ENCODE measurements around the gene USP24. TPM values are rescaled to one million over a fixed set of nuclear protein-coding genes. Genes with fewer than 3 reads are reported as not detected.

Gene USP24
- total RNA-seq, 1 donor from 2014 or later: 50.5 TPM

DNA sequence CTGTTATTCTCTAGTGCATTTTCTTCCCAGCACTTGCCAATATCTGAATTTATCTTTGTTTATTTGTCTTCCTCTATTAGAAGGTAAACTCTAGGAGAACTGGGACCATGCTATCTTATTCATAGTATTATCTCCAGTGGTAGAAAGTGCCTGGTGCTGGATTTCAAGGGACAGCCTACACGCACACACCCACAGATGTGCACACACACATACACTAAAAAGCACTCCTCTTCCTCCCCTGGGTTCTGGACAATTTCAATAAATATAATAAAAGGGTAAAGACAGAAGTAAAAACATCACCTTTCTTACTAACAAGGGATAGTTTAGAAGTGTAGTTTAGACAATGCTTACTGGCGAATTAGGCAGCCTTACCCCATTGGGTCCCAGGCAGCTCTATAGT is 28.5 kb upstream of the USP24 start:
- Histone ChIP-seq H3K4me1 (peaks cover 10% of the 10 kb centered on the region), H3K36me3 (no peaks in the 10 kb centered on the region), H4K20me1 (ENCODE audit: low read depth) (no peaks in the 10 kb centered on the region), H3K9me3 (ENCODE audit: low read depth) (no peaks in the 10 kb centered on the region), H3K27me3 (no peaks in the 10 kb centered on the region), H3K4me3 (no peak overlapping the region), H3K9ac (no peak overlapping the region), H3F3A (ENCODE audit: low read depth) (no peaks in the 10 kb centered on the region), H3K27ac (no peak overlapping the region), H3K4me2 (no peak overlapping the region), H2AFZ (replicated peaks) (no peak overlapping the region), H3K79me2 (ENCODE audit: low read depth) (no peaks in the 10 kb centered on the region)
- H3K27ac Mint-ChIP-seq: no peak overlapping the region
- H3K36me3 Mint-ChIP-seq: no peaks in the 10 kb centered on the region
- H3K27me3 Mint-ChIP-seq (ENCODE audit: insufficient read depth, low read depth): peaks cover 6% of the 10 kb centered on the region
- TF ChIP-seq, protein P1, sequence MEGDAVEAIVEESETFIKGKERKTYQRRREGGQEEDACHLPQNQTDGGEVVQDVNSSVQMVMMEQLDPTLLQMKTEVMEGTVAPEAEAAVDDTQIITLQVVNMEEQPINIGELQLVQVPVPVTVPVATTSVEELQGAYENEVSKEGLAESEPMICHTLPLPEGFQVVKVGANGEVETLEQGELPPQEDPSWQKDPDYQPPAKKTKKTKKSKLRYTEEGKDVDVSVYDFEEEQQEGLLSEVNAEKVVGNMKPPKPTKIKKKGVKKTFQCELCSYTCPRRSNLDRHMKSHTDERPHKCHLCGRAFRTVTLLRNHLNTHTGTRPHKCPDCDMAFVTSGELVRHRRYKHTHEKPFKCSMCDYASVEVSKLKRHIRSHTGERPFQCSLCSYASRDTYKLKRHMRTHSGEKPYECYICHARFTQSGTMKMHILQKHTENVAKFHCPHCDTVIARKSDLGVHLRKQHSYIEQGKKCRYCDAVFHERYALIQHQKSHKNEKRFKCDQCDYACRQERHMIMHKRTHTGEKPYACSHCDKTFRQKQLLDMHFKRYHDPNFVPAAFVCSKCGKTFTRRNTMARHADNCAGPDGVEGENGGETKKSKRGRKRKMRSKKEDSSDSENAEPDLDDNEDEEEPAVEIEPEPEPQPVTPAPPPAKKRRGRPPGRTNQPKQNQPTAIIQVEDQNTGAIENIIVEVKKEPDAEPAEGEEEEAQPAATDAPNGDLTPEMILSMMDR (IDR thresholded peaks at IDR 0.05): no peak
- TF ChIP-seq EZH2 (IDR thresholded peaks at IDR 0.05) (no peak), EZH2phosphoT487 (IDR thresholded peaks at IDR 0.05) (no peak)
- DNase-seq (ENCODE audit: low spot score): no peak
- H3K4me3 Mint-ChIP-seq: no peak overlapping the region
- peaks cover 10% of the 10 kb centered on the region for H3K4me1 Mint-ChIP-seq
- no peaks in the 10 kb centered on the region for H3K9me3 Mint-ChIP-seq

DNA sequence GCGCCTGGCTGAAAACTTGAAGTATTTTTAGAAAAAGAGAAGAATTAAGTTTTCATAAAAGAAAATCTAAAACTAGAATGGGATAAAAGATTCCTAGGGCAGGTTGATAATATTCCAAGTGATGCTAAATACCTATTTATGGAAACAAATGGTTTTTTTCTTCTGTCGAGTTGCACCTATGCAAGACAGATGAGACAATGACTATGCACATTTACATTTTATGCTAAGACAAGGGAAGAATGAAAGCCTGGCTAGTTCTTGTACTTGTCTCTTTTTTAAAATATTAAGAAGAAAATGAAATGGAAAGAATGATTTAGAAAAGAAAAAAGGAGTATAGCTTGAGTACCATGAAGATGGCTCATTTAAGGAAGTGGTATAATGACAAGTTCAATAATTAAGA is 24.4 kb upstream of the USP24 start:
- H3K9me3 ChIP-seq (ENCODE audit: low read depth): no peaks in the 10 kb centered on the region
- H3F3A ChIP-seq (ENCODE audit: low read depth): no peaks in the 10 kb centered on the region
- H4K20me1 ChIP-seq (ENCODE audit: low read depth): no peaks in the 10 kb centered on the region
- no peak overlapping the region for H3K4me3 Mint-ChIP-seq
- H3K36me3 ChIP-seq: no peaks in the 10 kb centered on the region
- peak overlapping the region; percentile 8 for H3K4me2 ChIP-seq
- no peak for DNase-seq (ENCODE audit: low spot score)
- H3K4me1 Mint-ChIP-seq: peaks cover 10% of the 10 kb centered on the region
- TF ChIP-seq EZH2phosphoT487 (IDR thresholded peaks at IDR 0.05) (no peak), EZH2 (IDR thresholded peaks at IDR 0.05) (no peak)
- TF ChIP-seq, protein P1 (IDR thresholded peaks at IDR 0.05): no peak
- no peaks in the 10 kb centered on the region for H3K36me3 Mint-ChIP-seq
- no peaks in the 10 kb centered on the region for H3K27me3 ChIP-seq
- no peak overlapping the region for H3K27ac ChIP-seq
- H3K9me3 Mint-ChIP-seq: no peaks in the 10 kb centered on the region
- no peak overlapping the region for H3K27ac Mint-ChIP-seq
- no peak overlapping the region for H3K4me3 ChIP-seq
- no peak overlapping the region for H3K9ac ChIP-seq
- no peak overlapping the region for H2AFZ ChIP-seq (replicated peaks)
- peaks cover 6% of the 10 kb centered on the region for H3K4me1 ChIP-seq
- H3K79me2 ChIP-seq (ENCODE audit: low read depth): no peaks in the 10 kb centered on the region
- H3K27me3 Mint-ChIP-seq (ENCODE audit: insufficient read depth, low read depth): peaks cover 5% of the 10 kb centered on the region

DNA sequence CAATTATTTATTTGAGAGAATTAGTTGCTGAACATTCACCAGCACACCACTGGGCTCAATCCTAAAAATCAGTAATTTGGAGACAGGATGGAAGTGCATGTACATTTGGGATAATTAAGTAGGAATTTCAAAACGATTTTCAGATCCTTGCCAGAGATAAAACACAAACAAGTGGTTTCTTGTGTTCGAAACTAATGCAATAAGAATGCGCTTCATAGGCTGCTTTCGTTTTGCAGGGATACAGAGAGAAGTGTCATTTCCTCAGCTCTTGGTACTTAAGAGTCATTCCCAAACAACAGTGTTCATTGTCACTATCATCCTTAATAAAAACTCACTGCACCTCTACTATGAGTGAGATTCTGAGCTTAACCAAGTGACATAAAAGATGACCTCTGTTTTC is 20.6 kb upstream of the USP24 start:
- Mint-ChIP-seq H3K9me3 (no peaks in the 10 kb centered on the region), H3K27ac (no peak overlapping the region), H3K4me3 (no peak overlapping the region), H3K4me1 (peaks cover 10% of the 10 kb centered on the region), H3K27me3 (ENCODE audit: insufficient read depth, low read depth) (peaks cover 13% of the 10 kb centered on the region), H3K36me3 (no peaks in the 10 kb centered on the region)
- Histone ChIP-seq H3K9ac (no peak overlapping the region), H3K36me3 (no peaks in the 10 kb centered on the region), H3K79me2 (ENCODE audit: low read depth) (no peaks in the 10 kb centered on the region), H3K27ac (no peak overlapping the region), H3K4me3 (no peak overlapping the region), H2AFZ (replicated peaks) (no peak overlapping the region), H3K4me1 (peaks cover 6% of the 10 kb centered on the region), H3K9me3 (ENCODE audit: low read depth) (no peaks in the 10 kb centered on the region), H3F3A (ENCODE audit: low read depth) (no peaks in the 10 kb centered on the region), H3K27me3 (no peaks in the 10 kb centered on the region), H3K4me2 (no peak overlapping the region), H4K20me1 (ENCODE audit: low read depth) (no peaks in the 10 kb centered on the region)
- DNase-seq (ENCODE audit: low spot score): no peak
- TF ChIP-seq, protein P1 (IDR thresholded peaks at IDR 0.05): no peak
- TF ChIP-seq EZH2 (IDR thresholded peaks at IDR 0.05): no peak
